GM19468 (cell line): ENCODE measurements around the gene CHRNA4.

Experiments
- ATAC-seq: cut with Tn5 transposase; IDR thresholded peaks from one replicate; pipeline ENCODE4 v1.9.1; 2021; ENCODE audit warnings: mild to moderate bottlenecking, moderate library complexity, moderate number of reproducible peaks; ENCODE audit not compliant: unreplicated experiment; ENCODE audit errors: extremely low read depth

The CHRNA4 gene

GRCh38 chr20:63365601-63366389 is 4.6 kb upstream of the CHRNA4 start:
- ATAC-seq = no peak

- ATAC-seq = no peak
Observed at GRCh38 chr20:63364801-63365585, 3.8 kb upstream of the CHRNA4 start.

- no peak for ATAC-seq
Observed at GRCh38 chr20:63363981-63364561, 2.9 kb upstream of the CHRNA4 start.

GRCh38 chr20:63363013-63363957 is 2.1 kb upstream of the CHRNA4 start:
- no peak for ATAC-seq

GRCh38 chr20:63362436-63363009 is 1.4 kb upstream of the CHRNA4 start:
- ATAC-seq = no peak

- no peak for ATAC-seq
Observed at GRCh38 chr20:63361519-63362435, 628 bp upstream of the CHRNA4 start.

GRCh38 chr20:63359937-63360849 is 956 bp downstream of the CHRNA4 start:
- no peak for ATAC-seq

- no peak for ATAC-seq
Observed at GRCh38 chr20:63359164-63359934, 1.8 kb downstream of the CHRNA4 start.

GRCh38 chr20:63357921-63358905 is 2.9 kb downstream of the CHRNA4 start:
- ATAC-seq = no peak

- ATAC-seq = no peak
Observed at GRCh38 chr20:63356931-63357879, 3.9 kb downstream of the CHRNA4 start.

GRCh38 chr20:63356511-63356910 is 4.6 kb downstream of the CHRNA4 start:
- ATAC-seq = no peak

- no peak for ATAC-seq
Observed at GRCh38 chr20:63355781-63356295, 5.3 kb downstream of the CHRNA4 start.

GRCh38 chr20:63354636-63355350 is 6.4 kb downstream of the CHRNA4 start:
- no peak for ATAC-seq

- ATAC-seq = no peak
Observed at GRCh38 chr20:63352811-63353221, 8.3 kb downstream of the CHRNA4 start.
